ENCODE measurements around the gene SNX32.

Gene SNX32

DNA sequence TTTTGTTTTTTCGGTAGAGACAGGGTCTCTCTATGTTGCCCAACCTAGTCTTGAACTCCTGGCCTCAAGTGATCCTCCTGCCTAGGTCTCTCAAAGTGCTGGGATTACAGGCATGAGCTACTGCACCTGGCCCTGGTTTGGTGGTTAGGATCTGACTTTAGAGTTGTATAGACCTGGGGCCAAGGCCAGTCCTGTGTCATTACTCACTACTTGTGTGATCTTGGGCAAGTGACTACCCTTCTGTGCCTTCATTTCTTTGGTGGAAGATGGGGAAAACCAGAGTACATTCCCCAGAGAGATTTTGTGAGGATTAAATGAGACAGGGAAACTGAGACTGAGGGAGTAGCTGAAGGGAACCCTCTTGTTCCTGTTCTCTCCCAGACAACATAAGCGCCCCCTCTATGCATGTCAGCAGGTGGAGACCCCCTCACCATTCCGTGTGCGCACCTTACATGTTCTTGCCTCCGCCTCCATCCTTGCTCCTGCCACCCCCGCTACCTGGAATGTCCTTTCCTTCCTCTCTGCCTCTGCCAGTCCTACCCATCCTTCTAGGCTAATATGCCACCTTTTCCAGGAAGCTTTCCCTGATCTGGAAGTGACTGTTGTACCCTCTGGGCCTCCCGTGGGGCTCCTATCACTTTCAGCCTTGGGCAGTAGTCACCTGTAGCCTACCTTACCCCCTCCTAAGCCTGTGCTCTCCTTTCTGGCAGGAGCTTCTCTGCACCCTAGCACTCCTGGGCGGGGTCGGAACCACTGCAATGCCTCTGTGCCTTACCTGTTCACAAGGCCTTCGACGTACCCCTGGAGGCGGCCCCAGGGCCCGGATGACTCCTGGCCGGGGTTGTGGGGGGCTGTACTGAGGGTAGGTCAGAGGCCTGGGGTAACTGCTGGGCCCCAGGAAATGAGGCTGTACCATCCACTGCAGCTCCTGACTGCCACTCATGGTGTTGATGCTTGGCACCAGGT is 62.6 kb downstream of the SNX32 start:
- TF ChIP-seq, protein P1, sequence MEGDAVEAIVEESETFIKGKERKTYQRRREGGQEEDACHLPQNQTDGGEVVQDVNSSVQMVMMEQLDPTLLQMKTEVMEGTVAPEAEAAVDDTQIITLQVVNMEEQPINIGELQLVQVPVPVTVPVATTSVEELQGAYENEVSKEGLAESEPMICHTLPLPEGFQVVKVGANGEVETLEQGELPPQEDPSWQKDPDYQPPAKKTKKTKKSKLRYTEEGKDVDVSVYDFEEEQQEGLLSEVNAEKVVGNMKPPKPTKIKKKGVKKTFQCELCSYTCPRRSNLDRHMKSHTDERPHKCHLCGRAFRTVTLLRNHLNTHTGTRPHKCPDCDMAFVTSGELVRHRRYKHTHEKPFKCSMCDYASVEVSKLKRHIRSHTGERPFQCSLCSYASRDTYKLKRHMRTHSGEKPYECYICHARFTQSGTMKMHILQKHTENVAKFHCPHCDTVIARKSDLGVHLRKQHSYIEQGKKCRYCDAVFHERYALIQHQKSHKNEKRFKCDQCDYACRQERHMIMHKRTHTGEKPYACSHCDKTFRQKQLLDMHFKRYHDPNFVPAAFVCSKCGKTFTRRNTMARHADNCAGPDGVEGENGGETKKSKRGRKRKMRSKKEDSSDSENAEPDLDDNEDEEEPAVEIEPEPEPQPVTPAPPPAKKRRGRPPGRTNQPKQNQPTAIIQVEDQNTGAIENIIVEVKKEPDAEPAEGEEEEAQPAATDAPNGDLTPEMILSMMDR (conservative IDR thresholded peaks at IDR 0.05): no peak
- no peak for TF ChIP-seq ZFX (IDR thresholded peaks at IDR 0.05)
- H3K27ac ChIP-seq: no peak overlapping the region

- no peak overlapping the region for H3K27ac ChIP-seq
- TF ChIP-seq ZFX (IDR thresholded peaks at IDR 0.05): no peak
- TF ChIP-seq, protein P1 (conservative IDR thresholded peaks at IDR 0.05): no peak
Measured at GRCh38 chr11:65897020-65897471, 63.3 kb downstream of the SNX32 start.

GRCh38 chr11:65898656-65899355 is 65.0 kb downstream of the SNX32 start:
- H3K27ac ChIP-seq: no peak overlapping the region
- TF ChIP-seq, protein P1 (conservative IDR thresholded peaks at IDR 0.05): no peak
- no peak for TF ChIP-seq ZFX (IDR thresholded peaks at IDR 0.05)

DNA sequence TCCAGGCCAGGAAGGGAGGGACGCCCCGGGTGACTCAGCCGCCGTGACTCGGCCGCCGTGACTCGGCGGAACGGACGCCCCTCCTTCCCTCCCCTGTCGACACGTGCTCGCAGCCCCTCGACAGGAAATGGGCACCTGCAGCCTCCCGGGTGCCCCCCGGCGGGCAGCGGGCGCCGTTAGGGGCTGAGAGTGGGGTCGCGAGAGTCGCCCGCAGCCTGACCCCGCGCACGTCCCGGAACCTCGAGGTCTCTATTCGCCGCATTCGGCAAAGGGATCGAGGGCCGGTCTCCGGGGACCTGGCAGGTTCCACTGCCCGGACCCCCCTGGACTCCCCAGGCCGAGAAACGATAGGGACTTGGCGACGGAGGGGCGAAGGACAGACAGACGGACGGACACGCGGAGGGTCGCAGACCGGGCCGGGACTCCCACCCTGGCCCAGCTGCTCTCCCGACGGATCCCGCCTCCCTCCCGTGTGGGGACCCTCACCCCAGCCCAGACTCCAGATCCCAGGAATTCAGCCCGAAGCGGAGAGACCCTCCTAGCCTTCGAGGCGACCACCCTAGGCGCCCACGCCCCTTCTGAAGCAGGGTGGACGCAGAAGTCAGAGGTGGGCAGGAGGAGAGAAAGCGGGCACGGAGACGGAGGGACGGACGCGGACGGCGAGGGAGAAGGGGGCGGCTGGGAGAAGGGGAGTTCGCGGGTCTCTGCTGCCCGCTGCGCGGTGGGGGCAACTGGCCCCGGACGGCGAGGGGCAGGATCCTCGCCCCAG is 65.8 kb downstream of the SNX32 start:
- no peak overlapping the region; the same call in 1 of the 2 replicates for H3K27ac ChIP-seq
- TF ChIP-seq, protein P1 (conservative IDR thresholded peaks at IDR 0.05): no peak
- no peak for TF ChIP-seq ZFX (IDR thresholded peaks at IDR 0.05)

- H3K27ac ChIP-seq: no peak within 1 kb of the TSS; the same call in 1 of the 2 replicates
- TF ChIP-seq, protein P1 (conservative IDR thresholded peaks at IDR 0.05): no peak
- no peak for TF ChIP-seq ZFX (IDR thresholded peaks at IDR 0.05)
Measured at GRCh38 chr11:65900125-65900898, 66.5 kb downstream of the SNX32 start, which contains the start of gene FOSL1. FOSL1 (minus strand) TSS chr11:65900388; CDS start chr11:65900339, 49 bp downstream.

- TF ChIP-seq, protein P1 (conservative IDR thresholded peaks at IDR 0.05): no peak
- TF ChIP-seq ZFX (IDR thresholded peaks at IDR 0.05): no peak
- H3K27ac ChIP-seq: no peak overlapping the region
Measured at GRCh38 chr11:65900899-65901180, 67.1 kb downstream of the SNX32 start.

Data from C4-2B (cell line).